Karpas-422 (cell line): ENCODE measurements around the gene DUS1L. TPM values are rescaled to one million over a fixed set of nuclear protein-coding genes. Genes with fewer than 3 reads are reported as not detected.

ENCODE experiments used
- DNase-seq: peaks from one replicate; pipeline ENCODE4 v3.0.0-alpha.2; 2015
- H2AFZ ChIP-seq: fragments of 200-600 bp; sonication (generic); 2 replicates; pipeline ENCODE4 v1.6.1; 2014; ENCODE audit warnings: antibody characterized with exemption, low read length, mixed read lengths
- H3K27ac ChIP-seq: fragments of 200-600 bp; sonication (generic); 2 replicates; pipeline ENCODE4 v1.5.1; 2014; ENCODE audit warnings: mild to moderate bottlenecking, low read length, moderate library complexity
- H3K27me3 ChIP-seq: fragments of 200-600 bp; sonication (generic); 2 replicates; pipeline ENCODE4 v1.6.1; 2014; ENCODE audit warnings: low read length, mixed read lengths
- H3K36me3 ChIP-seq: fragments of 200-600 bp; sonication (generic); 2 replicates; pipeline ENCODE4 v1.6.1; 2014; ENCODE audit warnings: low read length, mixed read lengths; ENCODE audit not compliant: insufficient read depth
- H3K4me1 ChIP-seq: fragments of 200-600 bp; sonication (generic); 2 replicates; pipeline ENCODE4 v1.6.1; 2014; ENCODE audit warnings: mild to moderate bottlenecking, low read length, mixed read lengths
- H3K4me2 ChIP-seq: fragments of 200-600 bp; sonication (generic); 2 replicates; pipeline ENCODE4 v1.6.1; 2014; ENCODE audit warnings: low read length, low read depth, mild to moderate bottlenecking; ENCODE audit not compliant: poor library complexity, severe bottlenecking
- H3K4me3 ChIP-seq: fragments of 200-600 bp; sonication (generic); 2 replicates; pipeline ENCODE4 v1.5.1; 2014; ENCODE audit warnings: mild to moderate bottlenecking, antibody characterized with exemption, low read length, mixed read lengths
- H3K79me2 ChIP-seq: fragments of 200-600 bp; sonication (generic); 2 replicates; pipeline ENCODE4 v1.6.1; 2014; ENCODE audit warnings: mild to moderate bottlenecking, low read length, mixed read lengths
- H3K9ac ChIP-seq: fragments of 200-600 bp; sonication (generic); 2 replicates; pipeline ENCODE4 v1.6.0; 2014; ENCODE audit warnings: low read length
- H3K9me2 ChIP-seq: fragments of 200-600 bp; sonication (generic), shearing (Covaris generic); replicated peaks from 2 replicates; pipeline ENCODE4 v1.6.0; 2014; ENCODE audit warnings: mild to moderate bottlenecking, low read length, moderate library complexity; ENCODE audit not compliant: insufficient read depth
- H3K9me3 ChIP-seq: fragments of 300-700, 200-600 bp; sonication (generic); 2 replicates; pipeline ENCODE4 v1.6.1; 2014; ENCODE audit warnings: low read length, mixed read lengths
- H4K20me1 ChIP-seq: fragments of 200-600 bp; sonication (generic); 2 replicates; pipeline ENCODE4 v1.6.1; 2014; ENCODE audit warnings: mild to moderate bottlenecking, antibody characterized with exemption, low read length, low read depth; ENCODE audit not compliant: insufficient read depth
- total RNA-seq: library from RNA; depleted of rRNA; stranded (reverse); fragments of >200 nt; shearing (Covaris generic); gene quantifications from 2 replicates; pipeline ENCODE4 v1.2.3, GENCODE V29; 2014; ENCODE audit warnings: low replicate concordance

The DUS1L gene
- total RNA-seq, 1 experiment from 2014 or later: 89.6 TPM

DNA sequence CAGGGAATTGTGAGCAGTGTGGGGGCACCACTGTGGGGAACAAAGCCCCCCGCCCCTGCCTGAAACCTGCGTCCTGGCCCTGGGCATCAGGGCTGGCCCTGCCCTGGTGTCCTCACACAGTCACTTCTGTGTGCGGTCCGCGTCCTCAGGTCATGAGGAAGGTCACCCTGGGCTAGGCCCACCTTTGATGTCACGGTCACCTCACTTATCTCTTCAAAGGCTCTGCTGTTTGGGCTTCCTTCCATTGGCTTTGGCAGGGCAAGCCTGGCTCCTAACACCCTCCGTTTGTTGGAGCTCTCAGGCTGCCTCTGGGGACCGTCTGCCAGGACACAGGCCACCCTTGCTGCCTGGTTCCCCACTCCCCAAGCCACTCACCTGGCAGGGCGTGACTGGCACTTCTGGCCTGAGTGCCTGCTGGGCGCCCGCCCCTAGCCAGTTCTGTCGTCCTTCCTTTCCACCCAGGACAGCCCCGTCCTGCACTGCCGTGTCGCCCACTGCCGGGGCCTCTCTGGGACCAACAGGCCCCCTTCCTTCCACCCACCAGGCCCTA is 51.8 kb downstream of the DUS1L start:
- H3K79me2 ChIP-seq: no peaks in the 10 kb centered on the region
- H4K20me1 ChIP-seq: no peaks in the 10 kb centered on the region
- no peaks in the 10 kb centered on the region for H3K9me3 ChIP-seq
- no peaks in the 10 kb centered on the region for H3K9me2 ChIP-seq
- no peak for DNase-seq
- no peaks in the 10 kb centered on the region for H3K27me3 ChIP-seq
- no peak overlapping the region for H3K4me2 ChIP-seq
- no peaks in the 10 kb centered on the region for H3K36me3 ChIP-seq
- no peak overlapping the region for H3K27ac ChIP-seq
- no peak overlapping the region for H3K9ac ChIP-seq
- H3K4me1 ChIP-seq: no peaks in the 10 kb centered on the region
- H3K4me3 ChIP-seq: no peak overlapping the region
- H2AFZ ChIP-seq: no peak overlapping the region

DNA sequence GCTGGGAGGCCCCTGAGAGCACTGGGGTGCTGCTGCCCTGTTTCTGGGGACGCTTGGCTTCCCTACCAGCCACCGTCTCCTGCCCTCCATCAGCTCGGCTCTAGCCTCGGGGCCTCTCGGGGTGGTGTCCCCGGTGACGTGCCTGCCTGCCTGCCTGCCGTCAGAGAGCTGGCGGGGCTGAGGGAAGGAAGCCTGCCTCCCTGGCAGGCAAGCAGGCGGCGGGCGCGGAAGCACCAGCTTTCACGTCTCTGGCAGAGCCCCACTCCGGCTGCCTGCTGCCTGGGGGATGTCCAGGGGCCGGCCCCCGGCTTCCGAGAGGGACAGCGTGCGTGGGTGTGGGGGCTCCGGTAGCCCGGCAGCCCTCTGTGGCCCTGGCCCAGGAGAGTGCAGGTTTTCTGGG is 52.3 kb downstream of the DUS1L start:
- Histone ChIP-seq H4K20me1 (no peaks in the 10 kb centered on the region), H3K36me3 (no peaks in the 10 kb centered on the region), H3K9me2 (no peaks in the 10 kb centered on the region), H3K27me3 (no peaks in the 10 kb centered on the region), H3K4me3 (no peak overlapping the region), H3K4me1 (no peaks in the 10 kb centered on the region), H3K27ac (no peak overlapping the region), H2AFZ (no peak overlapping the region), H3K4me2 (no peak overlapping the region), H3K79me2 (no peaks in the 10 kb centered on the region), H3K9ac (no peak overlapping the region), H3K9me3 (no peaks in the 10 kb centered on the region)
- no peak for DNase-seq

DNA sequence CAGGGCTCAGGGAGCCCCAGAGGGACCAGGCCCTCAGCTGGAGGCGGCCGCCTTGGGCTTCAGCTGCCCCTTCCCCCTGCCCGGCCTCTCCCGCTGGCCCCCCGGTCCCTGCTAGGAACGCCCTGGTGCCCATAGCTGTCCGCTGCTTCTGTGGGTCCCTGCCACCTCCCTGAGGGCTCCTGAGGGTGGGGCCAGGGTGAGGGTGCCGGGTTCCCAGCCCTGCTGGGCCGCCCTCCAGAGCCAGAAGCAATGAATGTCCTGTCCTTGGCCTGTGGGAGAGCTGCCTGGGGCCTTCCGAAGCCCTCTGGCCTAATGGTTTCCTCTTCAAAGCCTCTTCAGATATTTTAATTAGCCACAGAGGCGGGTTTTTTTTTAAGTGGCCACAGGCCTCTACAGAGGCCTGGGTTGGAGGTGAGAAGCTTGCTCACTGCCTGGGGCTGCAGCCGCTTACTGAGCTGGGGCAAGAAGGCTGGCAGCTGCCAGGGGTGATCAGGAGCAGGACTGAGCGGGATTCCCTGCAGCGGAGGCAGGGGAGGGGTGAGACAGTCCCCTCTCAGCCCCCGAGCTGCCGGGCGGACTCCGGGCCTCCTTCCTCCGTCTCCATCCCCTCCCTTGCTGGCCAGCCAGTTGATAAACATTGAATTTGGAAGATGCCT is 52.8 kb downstream of the DUS1L start:
- no peak for DNase-seq
- no peak overlapping the region for H2AFZ ChIP-seq
- H3K79me2 ChIP-seq: no peaks in the 10 kb centered on the region
- H4K20me1 ChIP-seq: no peaks in the 10 kb centered on the region
- H3K9me3 ChIP-seq: no peaks in the 10 kb centered on the region
- no peak overlapping the region for H3K9ac ChIP-seq
- no peaks in the 10 kb centered on the region for H3K4me1 ChIP-seq
- no peaks in the 10 kb centered on the region for H3K27me3 ChIP-seq
- H3K4me2 ChIP-seq: no peak overlapping the region
- no peak overlapping the region for H3K27ac ChIP-seq
- no peaks in the 10 kb centered on the region for H3K36me3 ChIP-seq
- H3K4me3 ChIP-seq: no peak overlapping the region
- no peaks in the 10 kb centered on the region for H3K9me2 ChIP-seq

DNA sequence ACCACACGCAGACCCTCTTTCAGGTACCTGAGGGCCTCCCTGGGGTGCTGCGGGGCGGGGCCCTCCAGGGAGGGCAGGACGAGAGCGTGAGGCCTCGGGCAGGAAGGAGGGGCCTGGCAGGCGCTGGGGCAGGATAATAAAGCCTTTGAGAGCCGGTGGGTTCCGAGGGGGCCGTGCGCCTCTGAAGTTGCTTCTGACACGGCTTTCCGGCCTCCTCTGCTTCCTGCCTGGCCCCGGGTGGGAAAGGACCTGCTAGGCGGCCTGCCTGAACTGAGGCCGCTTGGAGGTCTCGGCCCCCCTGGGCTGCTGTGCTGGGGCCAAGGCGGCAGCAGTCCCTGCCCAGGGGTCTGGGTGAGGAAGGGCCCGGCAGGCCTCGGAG is 53.4 kb downstream of the DUS1L start:
- Histone ChIP-seq H3K4me1 (no peaks in the 10 kb centered on the region), H3K79me2 (no peaks in the 10 kb centered on the region), H3K9ac (no peak overlapping the region), H3K36me3 (no peaks in the 10 kb centered on the region), H3K4me2 (no peak overlapping the region), H2AFZ (no peak overlapping the region), H4K20me1 (no peaks in the 10 kb centered on the region), H3K9me3 (no peaks in the 10 kb centered on the region), H3K9me2 (no peaks in the 10 kb centered on the region), H3K27me3 (no peaks in the 10 kb centered on the region), H3K4me3 (no peak overlapping the region), H3K27ac (no peak overlapping the region)
- DNase-seq: no peak

DNA sequence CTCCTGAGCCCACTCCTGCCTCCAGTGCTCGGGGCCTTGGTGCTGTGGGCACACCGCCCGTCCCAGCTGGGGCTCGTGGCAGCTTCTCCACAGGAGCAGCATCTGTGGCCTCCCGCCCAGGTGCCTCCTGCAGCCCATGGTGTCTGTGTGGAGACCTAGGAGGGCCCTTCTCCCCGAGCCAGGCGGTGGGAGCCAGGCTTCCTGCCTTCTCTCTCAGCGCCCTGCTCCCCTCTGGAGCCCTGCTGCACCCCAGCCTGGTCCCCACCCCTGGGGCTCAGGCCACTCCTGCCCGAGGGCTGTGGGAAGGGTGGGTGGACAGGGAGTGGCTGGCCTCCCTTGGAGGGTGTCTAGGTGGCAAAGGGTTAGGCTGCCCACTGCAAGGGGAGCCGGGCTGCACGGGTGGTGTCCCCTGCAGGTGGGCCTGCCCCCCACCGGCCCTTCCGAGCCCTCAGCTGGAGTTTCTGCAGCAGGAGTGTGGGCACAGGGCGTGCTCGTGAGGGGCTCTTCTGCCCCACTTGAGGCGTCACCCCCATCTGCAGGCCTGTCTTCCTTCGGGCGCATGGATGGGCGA is 53.9 kb downstream of the DUS1L start:
- no peak for DNase-seq
- no peaks in the 10 kb centered on the region for H3K79me2 ChIP-seq
- H3K27ac ChIP-seq: no peak overlapping the region
- H3K9me2 ChIP-seq: no peaks in the 10 kb centered on the region
- no peak overlapping the region for H2AFZ ChIP-seq
- H3K9me3 ChIP-seq: no peaks in the 10 kb centered on the region
- H3K4me1 ChIP-seq: no peaks in the 10 kb centered on the region
- no peaks in the 10 kb centered on the region for H3K36me3 ChIP-seq
- H4K20me1 ChIP-seq: no peaks in the 10 kb centered on the region
- no peak overlapping the region for H3K9ac ChIP-seq
- H3K4me3 ChIP-seq: no peak overlapping the region
- no peaks in the 10 kb centered on the region for H3K27me3 ChIP-seq
- no peak overlapping the region for H3K4me2 ChIP-seq

GRCh38 chr17:82010575-82011525 is 54.8 kb downstream of the DUS1L start:
- Histone ChIP-seq H3K79me2 (no peaks in the 10 kb centered on the region), H3K9me3 (no peaks in the 10 kb centered on the region), H3K4me2 (no peak overlapping the region), H3K27ac (no peak overlapping the region), H3K36me3 (no peaks in the 10 kb centered on the region), H3K9ac (no peak overlapping the region), H2AFZ (no peak overlapping the region), H4K20me1 (no peaks in the 10 kb centered on the region), H3K27me3 (no peaks in the 10 kb centered on the region), H3K9me2 (no peaks in the 10 kb centered on the region), H3K4me1 (no peaks in the 10 kb centered on the region), H3K4me3 (no peak overlapping the region)
- no peak for DNase-seq

DNA sequence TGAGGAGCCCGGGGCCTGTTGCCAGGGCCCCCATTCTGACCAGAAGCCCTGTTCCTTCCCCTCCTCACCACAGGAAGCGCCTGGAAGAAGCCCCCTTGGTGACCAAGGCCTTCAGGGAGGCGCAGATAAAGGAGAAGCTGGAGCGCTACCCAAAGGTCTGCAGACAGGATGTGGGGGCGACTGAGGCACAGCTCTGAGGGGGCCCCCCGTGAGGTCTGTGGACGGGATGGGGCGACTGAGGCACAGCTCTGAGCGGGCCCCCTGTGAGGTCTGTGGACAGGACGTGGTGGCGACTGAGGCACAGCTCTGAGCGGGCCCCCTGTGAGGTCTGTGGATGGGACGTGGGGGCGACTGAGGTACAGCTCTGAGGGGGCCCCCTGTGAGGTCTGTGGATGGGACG is 56.2 kb downstream of the DUS1L start:
- H3K9ac ChIP-seq: no peak overlapping the region
- H3K27me3 ChIP-seq: no peaks in the 10 kb centered on the region
- no peaks in the 10 kb centered on the region for H4K20me1 ChIP-seq
- no peak overlapping the region for H3K27ac ChIP-seq
- H3K4me3 ChIP-seq: no peak overlapping the region
- H3K79me2 ChIP-seq: no peaks in the 10 kb centered on the region
- H3K36me3 ChIP-seq: no peaks in the 10 kb centered on the region
- no peak overlapping the region for H3K4me2 ChIP-seq
- H3K9me3 ChIP-seq: no peaks in the 10 kb centered on the region
- H3K9me2 ChIP-seq: no peaks in the 10 kb centered on the region
- H2AFZ ChIP-seq: no peak overlapping the region
- DNase-seq: no peak
- H3K4me1 ChIP-seq: no peaks in the 10 kb centered on the region

DNA sequence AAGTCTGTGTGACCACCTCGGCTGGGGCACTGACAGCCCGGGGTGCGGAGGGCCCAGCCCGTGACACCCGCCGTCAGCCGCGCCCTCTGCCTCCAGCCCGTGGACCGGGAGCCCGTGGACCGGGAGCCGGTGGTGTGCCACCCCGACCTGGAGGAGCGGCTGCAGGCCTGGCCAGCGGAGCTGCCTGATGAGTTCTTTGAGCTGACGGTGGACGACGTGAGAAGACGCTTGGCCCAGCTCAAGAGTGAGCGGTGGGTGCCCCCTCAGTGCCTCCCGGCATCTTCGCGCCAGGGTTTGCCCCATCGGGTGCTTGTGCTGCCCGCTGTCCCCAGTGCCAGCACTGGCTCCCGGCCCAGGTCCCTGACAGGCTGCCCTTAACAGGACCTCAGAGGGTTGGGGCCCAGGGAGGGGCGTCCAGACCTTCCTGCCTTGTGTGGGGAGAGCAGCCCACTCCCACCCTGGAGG is 56.6 kb downstream of the DUS1L start:
- Histone ChIP-seq H3K36me3 (no peaks in the 10 kb centered on the region), H3K4me2 (no peak overlapping the region), H3K79me2 (no peaks in the 10 kb centered on the region), H3K27me3 (no peaks in the 10 kb centered on the region), H3K9ac (no peak overlapping the region), H3K9me3 (no peaks in the 10 kb centered on the region), H3K27ac (no peak overlapping the region), H2AFZ (no peak overlapping the region), H3K4me3 (no peak overlapping the region), H3K9me2 (no peaks in the 10 kb centered on the region), H3K4me1 (no peaks in the 10 kb centered on the region), H4K20me1 (no peaks in the 10 kb centered on the region)
- no peak for DNase-seq
